GM12878 (cell line): ENCODE results near the gene KRT38. TPM values are rescaled to one million over a fixed set of nuclear protein-coding genes. Genes with fewer than 3 reads are reported as not detected.

Experiments used
- ATAC-seq: fragments of 200-7000 bp; cut with Tn5 transposase; 3 replicates; pipeline ENCODE4 v1.9.1; 2020; ENCODE audit warnings: mild to moderate bottlenecking, moderate library complexity
- BruUV-seq: library from RNA; stranded (reverse); fragments of 400-500 nt; replicated peaks from 2 replicates; lab custom pipeline; 2021; lab: Mats Ljungman, UMichigan
- CTCF ChIA-PET: fragments of 300-600 bp; sonication (Branson Sonifier 250); formaldehyde crosslinking; extraction: SDS; loops from one replicate; lab custom pipeline; 2021; ENCODE audit warnings: inconsistent platforms; lab: Yijun Ruan, JAX
- POLR2A ChIA-PET: fragments of 350-600 bp; formaldehyde crosslinking; extraction: SDS; loops from one replicate; lab custom pipeline; 2021; ENCODE audit warnings: inconsistent platforms; lab: Charles Lee
- RAD21 ChIA-PET: fragments of 300-600 bp; sonication (Branson Sonifier 250); formaldehyde crosslinking; loops from one replicate; lab custom pipeline; 2023; ENCODE audit warnings: antibody characterized with exemption; ENCODE audit not compliant: unreplicated experiment; lab: Charles Lee
- SMC1A ChIA-PET: fragments of 300-600 bp; sonication (Branson Sonifier 250); formaldehyde crosslinking; loops from one replicate; lab custom pipeline; 2023; ENCODE audit not compliant: unreplicated experiment, uncharacterized antibody; lab: Charles Lee
- DNase-seq: peaks from one replicate; pipeline ENCODE4 v3.0.0-alpha.2; 2011; ENCODE audit warnings: low read depth, low spot score
- FAIRE-seq: peaks from 3 replicates; lab custom pipeline; 2011; peaks lifted over from hg19 to GRCh38; lab: Jason Lieb, UNC
- H2AFZ ChIP-seq: 2 replicates; pipeline ENCODE4 v1.6.0; 2011; ENCODE audit warnings: low read depth, low read length, control low read depth; ENCODE audit not compliant: control insufficient read depth
- H3K27ac ChIP-seq: 2 replicates; pipeline ENCODE4 v1.5.1; 2011; ENCODE audit warnings: control low read depth; ENCODE audit not compliant: control insufficient read depth, insufficient read depth
- H3K27me3 ChIP-seq, 2 experiments: replicated peaks in 1 of 2; 2 replicates each; pipeline versions ENCODE4 v1.6.0 to v1.6.1; 2011; ENCODE audit warnings: low read length in 1 of 2; ENCODE audit not compliant: control insufficient read depth in 2 of 2, insufficient read depth in 2 of 2
- H3K36me3 ChIP-seq, 2 experiments: 2 replicates each; pipeline ENCODE4 v1.5.1; 2011; ENCODE audit warnings: low read length in 1 of 2; ENCODE audit not compliant: control insufficient read depth in 2 of 2, insufficient read depth in 2 of 2
- H3K4me1 ChIP-seq: 2 replicates; pipeline ENCODE4 v1.6.1; 2011; ENCODE audit warnings: mild to moderate bottlenecking, low read length, moderate library complexity, mixed read lengths; ENCODE audit not compliant: control insufficient read depth, insufficient read depth
- H3K4me2 ChIP-seq: 2 replicates; pipeline ENCODE4 v1.6.0; 2011; ENCODE audit warnings: control low read depth; ENCODE audit not compliant: control insufficient read depth, insufficient read depth
- H3K4me3 ChIP-seq: fragments of 200-600 bp; sonication (generic); 2 replicates; pipeline ENCODE4 v1.5.1; 2016
- H3K79me2 ChIP-seq: 2 replicates; pipeline ENCODE4 v1.6.0; 2011; ENCODE audit warnings: low read length; ENCODE audit not compliant: control insufficient read depth, insufficient read depth
- H3K9ac ChIP-seq: 2 replicates; pipeline ENCODE4 v1.8.0; 2011; ENCODE audit warnings: low read length, control low read depth, mixed read lengths; ENCODE audit not compliant: control insufficient read depth, insufficient read depth
- H3K9me3 ChIP-seq: replicated peaks from 3 replicates; pipeline ENCODE4 v1.5.1; 2011; ENCODE audit warnings: mild to moderate bottlenecking, low read length; ENCODE audit not compliant: control insufficient read depth, insufficient read depth
- H4K20me1 ChIP-seq: 2 replicates; pipeline ENCODE4 v1.6.0; 2011; ENCODE audit not compliant: control insufficient read depth, insufficient read depth
- BCLAF1 ChIP-seq: fragments of 450-650 bp; IDR thresholded peaks from 2 replicates; pipeline ENCODE4 v1.6.1; 2017; ENCODE audit warnings: antibody characterized with exemption, mild to moderate bottlenecking, moderate library complexity
- DPF2 ChIP-seq: fragments of 450-650 bp; IDR thresholded peaks from 2 replicates; pipeline ENCODE4 v1.6.1; 2017; ENCODE audit warnings: mild to moderate bottlenecking
- ESRRA ChIP-seq: IDR thresholded peaks from 2 replicates; pipeline ENCODE4 v1.6.1; 2012; ENCODE audit warnings: mild to moderate bottlenecking, low read length, improper control_type of control experiment
- GATAD2B ChIP-seq: fragments of 450-650 bp; conservative IDR thresholded peaks from 2 replicates; pipeline ENCODE4 v1.6.1; 2017; ENCODE audit warnings: low read depth, mild to moderate bottlenecking, moderate library complexity
- MEF2A ChIP-seq: IDR thresholded peaks from 2 replicates; pipeline ENCODE4 v1.6.1; 2011; ENCODE audit warnings: low read depth, mild to moderate bottlenecking, low read length, moderate library complexity; ENCODE audit not compliant: insufficient read depth
- PML ChIP-seq: IDR thresholded peaks from 2 replicates; pipeline ENCODE4 v1.6.1; 2012; ENCODE audit warnings: low read length, inconsistent platforms
- RB1 ChIP-seq: fragments of 450-650 bp; formaldehyde crosslinking; IDR thresholded peaks from 2 replicates; pipeline ENCODE4 v1.6.1; 2017; ENCODE audit warnings: mild to moderate bottlenecking, borderline replicate concordance
- SRF ChIP-seq, 2 experiments: IDR thresholded peaks; 2 replicates each; pipeline ENCODE4 v1.6.1; 2011; ENCODE audit warnings: low read depth in 2 of 2, low read length in 2 of 2, mild to moderate bottlenecking in 1 of 2, moderate library complexity in 1 of 2
- ZBTB11 ChIP-seq: fragments of 450-650 bp; formaldehyde crosslinking; IDR thresholded peaks from 2 replicates; pipeline ENCODE4 v1.5.0; 2022; ENCODE audit warnings: mild to moderate bottlenecking, missing genetic modification characterization
- ZNF687 ChIP-seq: fragments of 450-650 bp; IDR thresholded peaks from 2 replicates; pipeline ENCODE4 v1.6.1; 2017; ENCODE audit warnings: mild to moderate bottlenecking, moderate library complexity
- ZSCAN29 ChIP-seq: fragments of 450-650 bp; IDR thresholded peaks from 2 replicates; pipeline ENCODE4 v1.6.1; 2017; ENCODE audit warnings: mild to moderate bottlenecking, moderate library complexity
- WGBS: methylation state at CpG from one replicate; pipeline ENCODE4 v1.1.6; 2016; ENCODE audit warnings: low lambda C conversion rate; ENCODE audit not compliant: insufficient replicate concordance, insufficient coverage; ENCODE audit errors: missing lambda C conversion rate; 5-methylcytosine and 5-hydroxymethylcytosine counted together
- in situ Hi-C: fragments of 300-500 bp; cut with MboI; formaldehyde crosslinking; loops from 9 replicates; pipeline ENCODE4 v1.14.3; 2018; ENCODE audit warnings: mixed read lengths
- intact Hi-C: fragments of 100-400 bp; cut with micrococcal nuclease; formaldehyde crosslinking; loops from one replicate; pipeline ENCODE4 v1.14.2; 2022; ENCODE audit not compliant: unreplicated experiment
- polyA plus RNA-seq, 11 experiments: library from polyadenylated mRNA; depleted of rRNA in 4 of 11; unstranded in 6 of 11; stranded (reverse) in 5 of 11; fragments of >200 nt; fragmentation: Nextera tagmentation in 4 of 11; fragmentation: Illumina TruSeq in 1 of 11; extraction: Ambion mirVana in 4 of 11; extraction: Trizol in 1 of 11; gene quantifications; 1 replicate in 1 of 11; 2 replicates in 10 of 11; pipeline versions ENCODE4 v1.2.1 to v1.2.3, GENCODE V29; 2011 to 2016; ENCODE audit warnings: inconsistent platforms in 2 of 11, missing spikeins in 2 of 11, low read depth in 1 of 11
- total RNA-seq, 4 experiments: library from RNA; depleted of rRNA in 3 of 4; stranded (reverse); fragments of >200 nt in 3 of 4; fragmentation: Illumina TruSeq in 1 of 4; extraction: Trizol in 1 of 4; gene quantifications; 2 replicates each; pipeline versions ENCODE4 v1.2.1 to v1.2.3, GENCODE V29; 2013 to 2021

The KRT38 gene
- total and polyA plus RNA-seq, 10 of the 15 experiments (the other 5 are each of a cell fraction or from before 2014, with no cell fraction given), result not detected

GRCh38 chr17:41428591-41429291 is 12.0 kb downstream of the KRT38 start (continued):
- TF ChIP-seq ZBTB11 (CRISPR knock-in tag) (no peak), DPF2 (no peak)

- DNase-seq (no peak), ATAC-seq (no peak), FAIRE-seq (no peak)
- Histone ChIP-seq H3K27me3 (no peaks in the 10 kb centered on the region; a peak in 1 of 4 replicates), H3K9me3 (no peaks in the 10 kb centered on the region), H3K79me2 (no peaks in the 10 kb centered on the region), H3K9ac (no peak within 1 kb of the TSS), H4K20me1 (no peaks in the 10 kb centered on the region), H3K4me3 (no peak within 1 kb of the TSS), H3K36me3 (no peaks in the 10 kb centered on the region), H3K4me2 (no peak within 1 kb of the TSS), H2AFZ (no peak within 1 kb of the TSS), H3K4me1 (no peaks in the 10 kb centered on the region), H3K27ac (no peak within 1 kb of the TSS)
- ChIA-PET CTCF (interaction anchor here (1.2 kb wide), 1 partner anchor 11 kb away, joined by 3 read pairs; no protein-coding TSS in a partner anchor), POLR2A (no interaction called here), RAD21 (no interaction called here), SMC1A (no interaction called here)
- intact Hi-C loops (no loop called here), in situ Hi-C loops (no loop called here)
- BruUV-seq, result no TSS peak
- 27% methylated on average over 13 of the region's 13 CpGs for WGBS
- TF ChIP-seq MEF2A (no peak), ESRRA (no peak), SRF (IDR thresholded peaks at IDR 0.05; ENCODE audit: low read depth in 2 of 2, low read length in 2 of 2) (no peak), ZNF687 (no peak), GATAD2B (no peak), ZSCAN29 (no peak), DPF2 (no peak), BCLAF1 (no peak), PML (no peak), RB1 (no peak)
These were observed 16.6 kb downstream of the KRT38 start, which contains the start of gene KRT37 for GRCh38 chr17:41424111-41424635. Gene KRT37, minus strand, starts transcription at chr17:41424585. Its CDS starts 62 bp downstream, at chr17:41424523.
